ENCODE results near the gene SLFN12L. TPM values are rescaled to one million over a fixed set of nuclear protein-coding genes. Genes with fewer than 3 reads are reported as not detected.

SLFN12L gene
- total and polyA plus RNA-seq, 2 donors (not counting 1 experiment from before 2014, with no cell fraction given): 0.43 to 3.8 TPM

DNA sequence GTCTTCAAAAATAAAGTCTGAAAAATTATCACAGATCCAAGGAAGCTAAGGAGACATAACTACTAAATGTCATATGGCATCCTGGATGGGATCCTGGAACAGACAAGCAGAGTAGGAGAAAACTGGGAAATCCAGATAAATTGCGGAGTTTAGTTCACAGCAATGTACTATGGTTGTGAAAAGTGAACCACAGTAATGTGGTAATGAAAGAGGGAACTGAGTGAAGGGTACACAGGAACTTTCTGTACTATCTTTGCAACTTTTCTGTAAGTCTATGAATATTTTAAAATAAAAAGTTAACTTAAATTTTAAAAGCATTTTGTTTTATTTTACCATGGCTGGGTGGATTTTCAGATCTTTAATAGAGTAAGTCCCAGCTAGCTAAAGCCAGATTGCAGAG lies 16.3 kb downstream of the SLFN12L start:
- peaks cover 33% of the 10 kb centered on the region for H3K27me3 Mint-ChIP-seq
- Histone ChIP-seq H4K20me1 (ENCODE audit: control insufficient read depth, insufficient read depth, low read length, poor library complexity, severe bottlenecking) (no peaks in the 10 kb centered on the region), H3K4me3 (ENCODE audit: control extremely low read depth in 1 of 5, extremely low read depth in 1 of 5, insufficient read depth in 1 of 5, low read depth in 2 of 5, low read length in 4 of 5) (no peak overlapping the region), H3K27me3 (replicated peaks in 1 of 4; ENCODE audit: control extremely low read depth in 1 of 4, control insufficient read depth in 3 of 4, insufficient read depth in 4 of 4, low read length in 3 of 4) (peaks cover 0 to 5% (median 2%) of the 10 kb centered on the region in 4 experiments), H2AFZ (ENCODE audit: insufficient read depth, low read depth, low read length, poor library complexity, severe bottlenecking) (no peak overlapping the region), H3K79me2 (ENCODE audit: control insufficient read depth, insufficient read depth, low read length) (no peaks in the 10 kb centered on the region), H3K9me3 (ENCODE audit: control extremely low read depth in 1 of 3, control insufficient read depth in 2 of 3, insufficient read depth in 1 of 3, low read length in 2 of 3) (no peaks in the 10 kb centered on the region), H3K4me1 (ENCODE audit: control insufficient read depth in 2 of 2, insufficient read depth in 2 of 2, low read length in 2 of 2) (peaks cover 3% of the 10 kb centered on the region in 2 donors), H3K9ac (ENCODE audit: low read length) (no peak overlapping the region), H3K36me3 (replicated peaks in 1 of 2; ENCODE audit: control extremely low read depth in 1 of 2, control insufficient read depth in 1 of 2, extremely low read depth in 1 of 2, insufficient read depth in 2 of 2, low read length in 1 of 2) (no peaks in the 10 kb centered on the region), H3K4me2 (replicated peaks; ENCODE audit: low read depth, low read length, poor library complexity, severe bottlenecking) (no peak overlapping the region), H3K27ac (ENCODE audit: low read length in 2 of 2) (no peak overlapping the region)
- no peak overlapping the region for H3K4me3 Mint-ChIP-seq
- H3K4me1 Mint-ChIP-seq: peaks cover 6% of the 10 kb centered on the region
- no peak overlapping the region for H3K27ac Mint-ChIP-seq
- intact Hi-C loops (cut with micrococcal nuclease): no loop called here
- TF ChIP-seq CTCF (IDR thresholded peaks at IDR 0.05) (no peak), EZH2 (IDR thresholded peaks at IDR 0.05; ENCODE audit: borderline replicate concordance, insufficient read depth, low read depth, low read length, poor library complexity, severe bottlenecking) (no peak)
- 14% methylated on average over 1 of the region's 1 CpG for WGBS (ENCODE audit: insufficient coverage)
- no peaks in the 10 kb centered on the region for H3K9me3 Mint-ChIP-seq (ENCODE audit: insufficient read depth)
- DNase-seq: no peak
- no peak for ATAC-seq (ENCODE audit: low read depth)
- ChIA-PET POLR2A (interaction anchor here (0.6 kb wide), 1 partner anchor 14 kb away, joined by 9 read pairs; no protein-coding TSS in a partner anchor), CTCF (interaction anchor here (1.3 kb wide), 1 partner anchor 13 kb away, joined by 4 read pairs; no protein-coding TSS in a partner anchor)

GRCh38 chr17:35519906-35520442 lies 17.5 kb downstream of the SLFN12L start:
- Histone ChIP-seq H3K27ac (ENCODE audit: low read length in 2 of 2) (no peak overlapping the region), H3K27me3 (replicated peaks in 1 of 4; ENCODE audit: control extremely low read depth in 1 of 4, control insufficient read depth in 3 of 4, insufficient read depth in 4 of 4, low read length in 3 of 4) (peaks cover 0 to 5% (median 2%) of the 10 kb centered on the region in 4 experiments), H3K36me3 (replicated peaks in 1 of 2; ENCODE audit: control extremely low read depth in 1 of 2, control insufficient read depth in 1 of 2, extremely low read depth in 1 of 2, insufficient read depth in 2 of 2, low read length in 1 of 2) (no peaks in the 10 kb centered on the region), H2AFZ (ENCODE audit: insufficient read depth, low read depth, low read length, poor library complexity, severe bottlenecking) (no peak overlapping the region), H3K4me3 (ENCODE audit: control extremely low read depth in 1 of 5, extremely low read depth in 1 of 5, insufficient read depth in 1 of 5, low read depth in 2 of 5, low read length in 4 of 5) (no peak overlapping the region), H3K79me2 (ENCODE audit: control insufficient read depth, insufficient read depth, low read length) (no peaks in the 10 kb centered on the region), H3K9me3 (ENCODE audit: control extremely low read depth in 1 of 3, control insufficient read depth in 2 of 3, insufficient read depth in 1 of 3, low read length in 2 of 3) (no peaks in the 10 kb centered on the region), H4K20me1 (ENCODE audit: control insufficient read depth, insufficient read depth, low read length, poor library complexity, severe bottlenecking) (no peaks in the 10 kb centered on the region), H3K4me1 (ENCODE audit: control insufficient read depth in 2 of 2, insufficient read depth in 2 of 2, low read length in 2 of 2) (peaks cover 3% of the 10 kb centered on the region in 2 donors), H3K4me2 (replicated peaks; ENCODE audit: low read depth, low read length, poor library complexity, severe bottlenecking) (no peak overlapping the region), H3K9ac (ENCODE audit: low read length) (no peak overlapping the region)
- Mint-ChIP-seq H3K4me1 (peaks cover 6% of the 10 kb centered on the region), H3K27me3 (peaks cover 41% of the 10 kb centered on the region), H3K27ac (no peak overlapping the region), H3K9me3 (ENCODE audit: insufficient read depth) (no peaks in the 10 kb centered on the region), H3K4me3 (no peak overlapping the region)
- ChIA-PET CTCF (no interaction called here), POLR2A (no interaction called here)
- DNase-seq (no peak), ATAC-seq (ENCODE audit: low read depth) (no peak)
- TF ChIP-seq CTCF (IDR thresholded peaks at IDR 0.05) (no peak), EZH2 (IDR thresholded peaks at IDR 0.05; ENCODE audit: borderline replicate concordance, insufficient read depth, low read depth, low read length, poor library complexity, severe bottlenecking) (no peak)
- WGBS (ENCODE audit: insufficient coverage): 91% methylated on average over 7 of the region's 8 CpGs
- intact Hi-C loops (cut with micrococcal nuclease): no loop called here

Measured in B cell (primary cell).